GM18526 (cell line): ENCODE measurements around the gene CALCB.

ENCODE experiments used
- POLR2A ChIP-seq: IDR thresholded peaks from 3 replicates; pipeline ENCODE4 v1.6.1; 2011; ENCODE audit not compliant: insufficient read length; ENCODE audit errors: extremely low read depth

Gene CALCB, protein sequence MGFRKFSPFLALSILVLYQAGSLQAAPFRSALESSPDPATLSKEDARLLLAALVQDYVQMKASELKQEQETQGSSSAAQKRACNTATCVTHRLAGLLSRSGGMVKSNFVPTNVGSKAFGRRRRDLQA

DNA sequence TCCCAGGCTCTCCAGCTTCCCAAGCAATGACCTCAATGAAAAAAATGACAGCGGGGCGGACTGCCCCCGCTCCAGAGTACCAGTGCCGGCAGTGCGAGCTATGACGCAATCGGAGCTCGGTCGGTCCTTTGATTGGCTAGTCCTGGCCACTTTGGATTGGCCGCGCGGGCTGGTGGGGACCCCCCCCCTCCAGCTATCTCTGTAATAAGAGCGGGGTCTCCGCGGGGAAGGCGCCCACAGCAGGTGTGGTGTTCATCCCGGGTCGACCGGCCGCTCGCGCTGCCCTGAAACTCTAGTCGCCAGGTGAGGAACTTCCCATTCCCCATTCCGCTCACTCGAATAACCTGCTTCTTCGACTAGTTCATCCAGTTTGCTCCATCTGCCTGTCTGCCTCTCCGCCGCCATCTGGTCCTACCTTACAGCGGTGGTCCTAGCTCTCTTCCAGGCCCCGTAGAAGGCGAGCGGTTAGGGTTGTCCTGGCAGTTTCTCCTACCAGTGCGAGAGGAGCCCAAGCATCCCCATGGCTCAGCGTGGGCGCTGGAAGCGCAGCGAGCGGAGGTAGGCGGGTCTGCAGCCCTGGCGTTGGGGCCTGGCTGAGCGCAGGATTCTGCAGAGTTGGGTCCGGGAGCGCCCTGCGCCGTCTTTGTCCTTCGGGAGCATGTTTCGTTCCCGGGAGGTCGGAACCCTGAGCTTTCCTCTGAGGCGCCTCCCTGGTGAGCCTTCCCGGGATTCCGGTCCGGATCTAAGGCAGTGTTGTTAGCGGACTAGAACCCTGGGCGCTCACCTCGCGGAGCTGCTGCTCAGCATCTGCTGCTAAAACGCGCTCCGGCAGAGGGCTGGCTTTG, at the start of gene CALCB:
CALCB (plus strand) TSS at position 233 of the 845 bp plus-strand sequence. CDS start 1,126 bp downstream, outside the sequence.
- no peak for TF ChIP-seq POLR2A

DNA sequence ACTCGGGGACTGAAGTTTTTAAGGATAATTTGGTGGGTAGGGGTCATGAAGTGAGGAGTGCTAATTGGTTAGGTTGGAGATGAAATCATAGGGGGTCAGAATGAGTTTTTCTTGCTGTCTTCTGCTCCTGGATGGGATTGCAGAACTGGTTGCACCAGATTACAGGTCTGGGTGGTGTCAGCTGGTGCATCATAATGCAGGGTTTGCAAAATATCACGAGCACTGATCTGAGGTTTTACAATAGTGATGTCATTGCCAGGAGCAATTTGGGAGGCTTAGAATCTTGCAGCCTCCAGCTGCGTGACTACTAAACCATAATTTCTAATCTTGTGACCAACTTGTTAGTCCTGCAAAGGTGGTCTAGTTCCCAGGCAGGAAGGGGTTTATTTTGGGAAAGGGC, 46.4 kb upstream of the CALCB start:
- no peak for TF ChIP-seq POLR2A

DNA sequence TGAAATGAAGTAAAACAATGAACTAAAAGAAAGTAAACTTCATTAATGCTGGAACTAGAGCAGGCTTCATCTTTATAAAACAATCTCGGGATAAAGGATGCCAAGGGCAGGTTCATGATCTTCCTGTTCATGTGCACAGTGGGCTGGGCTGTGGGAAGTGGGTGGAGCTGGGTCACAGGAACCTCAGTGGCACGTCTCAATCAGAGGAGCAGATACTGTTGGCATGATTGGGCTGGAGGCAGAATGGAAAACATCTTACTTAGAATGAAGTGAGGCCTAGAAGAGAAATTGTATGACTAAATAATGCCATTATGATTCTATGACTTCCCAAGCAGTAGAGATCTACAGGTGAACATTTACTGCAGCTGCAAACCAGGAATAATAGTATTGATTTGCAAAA, 45.4 kb upstream of the CALCB start:
- TF ChIP-seq POLR2A: no peak

DNA sequence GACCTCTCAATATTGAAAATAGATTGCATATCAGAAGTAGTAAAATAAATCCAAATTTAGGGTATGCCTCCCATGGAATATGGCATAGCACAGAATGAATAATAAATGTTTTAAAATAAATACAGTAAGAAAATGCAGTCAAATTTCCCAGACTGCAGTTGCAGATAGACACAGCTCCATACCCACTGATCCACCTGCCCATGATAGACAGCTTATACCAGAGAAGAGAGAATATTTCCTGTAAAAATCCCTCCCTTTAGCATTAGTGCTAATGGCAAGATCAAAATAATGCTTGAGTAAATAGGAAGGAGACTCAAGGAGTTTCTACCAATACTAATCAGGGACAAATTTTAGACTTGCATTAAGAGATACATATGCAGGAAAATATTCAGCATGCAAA, 45.0 kb upstream of the CALCB start:
- TF ChIP-seq POLR2A: no peak

DNA sequence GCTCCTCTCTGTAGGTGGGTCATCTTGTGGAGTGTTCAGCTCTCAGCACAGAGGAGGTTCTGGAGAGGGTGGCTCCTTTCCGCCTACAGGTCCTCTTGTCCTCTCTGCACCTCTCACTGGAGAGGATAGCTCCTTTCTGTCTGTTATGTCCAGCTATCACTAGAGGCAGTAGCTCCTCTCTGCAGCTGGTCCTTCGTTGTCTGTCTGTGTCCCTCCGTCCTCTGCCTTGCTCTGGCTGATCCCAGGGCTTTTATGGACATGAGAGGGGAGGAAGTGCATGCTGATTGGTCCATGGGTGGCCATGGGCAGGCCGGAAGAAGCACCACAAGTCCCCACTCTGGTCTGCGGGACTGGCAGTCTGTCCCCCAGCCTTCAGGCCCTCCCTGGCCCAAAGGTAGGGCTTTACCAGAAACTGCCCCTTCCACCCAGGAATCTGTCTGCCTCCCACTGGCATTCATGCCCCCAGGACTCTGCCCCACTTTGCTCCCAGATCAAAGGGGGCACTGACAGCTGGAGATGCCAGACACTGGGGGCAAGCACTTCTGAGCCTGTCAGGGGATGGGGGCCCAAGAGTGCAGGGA, 38.6 kb upstream of the CALCB start:
- no peak for TF ChIP-seq POLR2A

DNA sequence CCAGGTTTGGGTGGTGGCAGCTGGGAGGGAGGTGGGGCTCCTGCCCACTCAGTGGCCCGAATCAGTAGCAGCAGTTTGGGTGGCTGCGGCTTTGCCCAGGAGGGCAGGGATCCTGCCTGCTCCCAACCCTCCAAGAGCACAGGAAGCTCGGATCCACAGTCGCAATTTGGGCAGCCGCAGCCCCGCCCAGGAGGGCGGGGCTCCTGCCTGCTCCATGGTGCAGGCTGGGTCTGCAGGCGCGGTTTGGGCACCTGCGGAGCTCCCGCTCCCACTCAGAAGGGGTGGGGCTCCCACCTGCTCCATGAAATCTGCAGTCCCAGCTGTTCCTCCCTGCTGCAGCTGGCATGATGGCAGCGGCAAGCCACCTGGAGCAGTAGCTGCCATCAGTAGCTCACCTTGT, 38.1 kb upstream of the CALCB start:
- TF ChIP-seq POLR2A: no peak

DNA sequence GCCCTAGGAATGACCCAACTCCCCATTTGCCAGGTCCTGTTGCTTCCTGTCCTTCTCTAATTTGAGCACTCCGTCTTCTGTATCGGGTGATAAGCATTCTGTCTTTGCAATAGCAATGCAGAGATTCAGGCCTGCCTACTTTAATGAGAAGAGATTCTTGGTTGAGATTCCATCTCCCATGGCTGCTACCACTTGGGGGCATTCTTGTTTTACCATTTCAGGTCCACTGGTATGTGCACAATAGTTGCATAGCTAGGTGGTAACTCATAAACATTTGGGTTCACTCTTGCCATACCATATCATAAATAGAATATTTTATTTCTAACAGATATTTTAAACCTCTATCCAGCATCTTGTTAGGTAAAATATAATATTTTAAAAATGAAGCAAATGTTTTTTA, 34.4 kb upstream of the CALCB start:
- no peak for TF ChIP-seq POLR2A

DNA sequence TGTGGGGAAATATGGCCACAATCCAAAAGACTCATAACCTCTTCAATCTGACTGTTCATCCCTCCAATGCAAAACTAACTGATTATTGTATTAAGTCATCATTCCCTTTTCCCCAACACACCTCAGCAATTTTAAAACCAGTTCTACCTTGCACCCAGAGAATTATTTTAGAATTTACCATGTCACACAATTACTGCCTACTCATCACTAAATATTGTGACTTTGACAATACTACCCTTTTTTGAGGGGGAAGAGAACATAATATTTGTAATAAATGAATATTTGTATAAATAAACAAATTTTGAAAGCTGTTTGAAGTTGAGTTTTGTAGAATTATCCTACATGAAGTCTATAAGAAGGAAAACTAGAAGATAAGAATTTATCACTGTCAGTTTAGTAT, 28.2 kb upstream of the CALCB start:
- TF ChIP-seq POLR2A: no peak

DNA sequence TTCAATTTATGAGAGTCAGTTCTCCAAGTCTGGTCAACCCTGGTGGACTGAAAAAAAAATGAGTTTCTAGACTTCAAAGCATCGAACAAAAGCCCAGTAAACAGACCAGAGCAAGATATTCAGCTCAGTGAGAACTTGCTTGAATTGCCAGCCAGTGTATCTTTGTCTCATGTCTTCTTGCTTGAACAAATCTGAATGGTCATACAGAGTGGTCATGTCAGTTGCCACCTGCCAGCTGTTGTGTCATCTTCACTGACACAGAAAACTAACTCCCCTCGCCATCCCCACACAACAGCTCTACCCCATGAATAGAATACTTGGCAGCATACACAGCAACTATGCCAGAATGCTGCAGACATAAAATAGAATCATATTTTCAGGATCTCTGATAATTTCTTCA, 27.5 kb upstream of the CALCB start:
- no peak for TF ChIP-seq POLR2A

DNA sequence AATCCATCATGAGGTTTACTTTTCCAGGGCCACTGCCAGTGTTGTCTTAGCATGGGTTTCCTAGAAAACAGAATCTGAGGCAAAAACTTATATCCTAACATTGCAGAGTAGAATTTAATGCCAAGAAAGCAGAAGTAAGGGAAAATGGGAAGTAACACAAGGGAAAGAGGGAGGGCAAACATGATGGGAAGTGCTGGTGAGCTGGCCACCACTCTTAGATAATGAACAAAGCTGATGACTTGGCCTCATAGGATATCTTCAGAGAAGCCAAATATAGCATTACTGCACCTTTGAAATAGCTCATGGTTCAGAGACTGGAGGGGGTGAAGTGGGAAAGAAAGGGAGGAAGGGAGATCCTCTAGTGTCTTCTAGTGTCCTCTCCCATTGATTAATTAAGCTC, 24.8 kb upstream of the CALCB start:
- TF ChIP-seq POLR2A: no peak

DNA sequence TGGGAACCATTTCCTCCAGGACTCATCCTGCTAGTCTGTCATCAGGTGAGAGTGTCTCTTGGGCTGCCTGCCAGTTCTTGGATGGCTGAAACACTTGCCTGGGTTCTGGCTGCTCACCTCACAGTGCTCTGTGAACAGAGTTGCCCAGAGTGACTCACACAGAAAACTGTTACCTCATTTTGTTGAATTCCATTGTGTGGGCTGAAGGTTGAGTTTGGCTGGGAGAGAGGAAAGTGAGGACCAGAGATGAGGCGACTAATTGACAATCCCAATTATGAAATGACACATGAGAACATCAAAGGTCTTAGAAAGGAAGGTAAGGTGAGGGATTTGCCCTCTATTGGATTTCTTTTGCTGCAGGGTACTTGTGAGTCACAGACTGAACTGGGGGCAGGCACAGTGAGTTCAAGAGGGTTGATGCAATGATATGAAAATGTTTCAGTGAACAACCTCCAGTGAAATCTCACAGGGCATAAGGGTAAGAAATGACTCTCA, 20.2 kb upstream of the CALCB start:
- TF ChIP-seq POLR2A: no peak

DNA sequence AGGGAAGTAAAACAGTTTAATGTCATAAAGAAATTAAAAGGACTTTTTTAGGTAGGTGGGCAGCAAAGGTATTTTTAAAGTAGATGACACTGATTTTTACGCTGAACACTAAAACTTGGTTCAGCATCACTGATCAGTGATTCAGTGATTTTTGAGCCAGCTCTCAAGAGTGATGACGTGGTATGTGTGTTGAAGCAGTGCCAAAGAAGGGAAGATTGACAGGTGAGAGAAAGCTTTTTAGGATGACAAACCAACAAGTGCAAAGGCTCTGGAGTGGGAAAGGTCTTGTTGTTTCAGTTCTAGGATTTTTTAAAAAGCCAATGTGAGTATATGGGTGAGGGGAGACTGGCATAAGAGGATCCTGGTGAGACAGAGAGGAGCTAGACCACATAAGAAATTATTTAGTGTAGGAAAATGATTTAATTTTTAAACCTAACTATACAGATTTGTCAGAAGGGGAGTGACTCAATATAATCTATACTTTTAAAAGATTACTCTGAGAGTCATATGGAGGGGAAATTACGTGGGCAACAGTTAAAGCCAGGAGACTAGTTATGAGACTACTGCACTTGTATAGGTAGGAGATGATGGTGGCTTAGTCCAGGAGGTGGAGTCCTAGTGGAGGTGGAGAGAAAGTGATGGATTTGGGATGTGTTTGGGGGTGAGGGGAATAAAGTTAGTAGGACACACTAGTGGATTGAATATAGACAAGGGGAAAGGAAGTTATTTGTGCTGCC, 17.6 kb upstream of the CALCB start:
- TF ChIP-seq POLR2A: no peak

DNA sequence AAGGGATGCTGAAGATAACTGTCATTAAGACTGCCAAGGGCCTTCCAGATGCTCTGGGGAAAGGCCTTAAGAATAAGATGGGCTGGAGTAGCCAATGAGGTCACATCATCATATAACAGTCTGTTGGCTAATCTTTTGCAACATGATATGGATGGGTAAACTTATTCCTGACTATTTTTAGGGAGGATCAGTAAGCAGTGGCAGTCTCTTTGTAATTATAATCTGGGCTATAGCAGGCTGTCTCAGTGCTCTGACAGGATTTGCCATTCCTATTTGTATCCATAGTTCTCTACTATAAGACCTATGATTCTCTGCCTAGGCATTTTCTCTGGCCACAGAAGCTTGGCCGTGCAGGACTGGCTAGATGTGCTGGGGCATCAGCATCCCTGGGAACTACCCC, 16.1 kb upstream of the CALCB start:
- TF ChIP-seq POLR2A: no peak

DNA sequence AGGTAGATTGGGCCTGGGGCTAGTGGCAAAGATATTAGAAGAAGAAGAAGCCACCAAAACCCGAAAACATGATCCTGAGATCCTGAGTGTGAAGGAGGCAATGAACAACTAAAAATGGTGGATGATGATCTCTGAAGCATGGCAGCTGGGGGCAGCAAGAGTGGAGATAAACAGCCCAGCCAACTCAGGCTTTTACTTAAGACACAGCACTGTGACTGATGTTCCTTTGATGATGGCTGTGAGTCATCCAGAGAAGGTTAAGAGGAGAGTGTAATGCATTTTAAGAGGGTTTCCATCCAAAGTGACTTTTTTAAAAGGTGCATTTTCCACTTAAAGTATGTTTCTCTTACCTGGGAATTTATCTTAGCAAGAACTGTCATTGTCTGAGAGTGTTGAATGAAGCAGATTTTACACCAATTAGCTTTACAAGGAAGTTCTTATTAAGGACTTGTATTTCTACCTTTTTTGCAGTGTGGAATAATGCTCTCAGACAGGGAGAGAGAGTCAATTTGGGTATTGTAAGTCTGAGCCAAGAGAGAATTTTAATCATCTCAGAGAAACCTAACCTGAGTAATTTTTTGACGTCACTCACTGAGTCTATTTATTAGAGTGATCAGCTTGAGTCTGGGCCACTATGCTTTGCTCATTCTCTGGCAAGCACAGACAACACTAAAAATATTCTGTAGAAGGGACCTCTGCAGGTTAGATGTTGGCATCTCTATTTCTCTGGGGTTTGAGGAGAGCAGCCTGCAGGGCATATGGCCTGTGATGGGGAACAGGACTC, 14.1 kb upstream of the CALCB start:
- TF ChIP-seq POLR2A: no peak

DNA sequence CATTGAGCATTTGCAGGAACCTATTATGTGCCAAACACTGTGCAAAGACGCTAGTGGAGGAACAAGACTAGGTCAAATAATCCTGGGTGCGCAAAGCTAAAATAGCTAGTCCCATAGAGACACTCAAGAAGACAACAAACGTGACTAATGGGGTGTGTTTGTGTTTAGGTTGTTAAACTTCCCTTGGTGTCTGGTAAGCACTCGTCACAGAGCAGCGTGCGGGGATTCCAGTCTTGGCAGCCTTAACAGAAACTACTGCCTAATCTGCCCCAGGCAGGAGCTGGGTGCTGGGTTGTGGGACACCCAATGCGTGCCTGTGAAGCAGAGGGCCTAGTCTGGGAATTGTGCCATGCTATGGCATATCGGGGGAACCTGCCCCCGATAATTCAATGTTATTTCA, 10.8 kb upstream of the CALCB start:
- TF ChIP-seq POLR2A: no peak
